Measurements from ENCODE around the gene APBB1. TPM values are rescaled to one million over a fixed set of nuclear protein-coding genes. Genes with fewer than 3 reads are reported as not detected.

APBB1 gene
- total RNA-seq, 1 experiment from 2014 or later = 34.8 TPM

- no peak overlapping the region for H3K14ac ChIP-seq (ENCODE audit: insufficient read depth, low read length)
- Mint-ChIP-seq H3K9me3 (no peaks in the 10 kb centered on the region), H3K27ac (no peak overlapping the region), H3K36me3 (ENCODE audit: insufficient read depth in 1 of 3, low read depth in 3 of 3) (peaks cover 0 to 3% (median 0%) of the 10 kb centered on the region in 3 experiments; a peak in 2 of 7 replicates), H3K4me1 (peaks cover 6% of the 10 kb centered on the region in 2 experiments), H3K27me3 (ENCODE audit: low read depth) (no peaks in the 10 kb centered on the region), H3K4me3 (no peak overlapping the region)
- H4K5ac ChIP-seq (ENCODE audit: insufficient read length, low read depth, low read length) = no peak overlapping the region
- no CpG with 5 or more reads among the region's 12 CpGs for WGBS (ENCODE audit: extremely low coverage, insufficient read length, low lambda C conversion rate)
- no peak overlapping the region for H4K91ac ChIP-seq (ENCODE audit: insufficient read length, low read depth, low read length)
- peaks cover 6% of the 10 kb centered on the region for H3K23me2 ChIP-seq (ENCODE audit: insufficient read length, low read depth, low read length, poor library complexity, severe bottlenecking)
- H3K27me3 ChIP-seq (ENCODE audit: insufficient read depth, low read length) = no peaks in the 10 kb centered on the region
- no peak overlapping the region for H2BK5ac ChIP-seq (ENCODE audit: insufficient read length, low read length)
- H4K8ac ChIP-seq (replicated peaks; ENCODE audit: insufficient read length, low read depth, low read length) = no peak overlapping the region
- no peaks in the 10 kb centered on the region for H3K79me1 ChIP-seq (ENCODE audit: insufficient read depth, low read depth, low read length, poor library complexity, severe bottlenecking)
- H3K4ac ChIP-seq (ENCODE audit: low read depth, low read length) = no peak overlapping the region
- no peak overlapping the region for H2BK120ac ChIP-seq (ENCODE audit: low read depth, low read length, poor library complexity, severe bottlenecking)
- no peak overlapping the region for H3K18ac ChIP-seq (ENCODE audit: insufficient read length, low read depth, low read length)
- no peak overlapping the region for H2BK15ac ChIP-seq (ENCODE audit: low read depth, low read length)
- no peaks in the 10 kb centered on the region for H3K9me3 ChIP-seq (ENCODE audit: control insufficient read depth, low read depth, low read length)
- TF ChIP-seq, protein P1, sequence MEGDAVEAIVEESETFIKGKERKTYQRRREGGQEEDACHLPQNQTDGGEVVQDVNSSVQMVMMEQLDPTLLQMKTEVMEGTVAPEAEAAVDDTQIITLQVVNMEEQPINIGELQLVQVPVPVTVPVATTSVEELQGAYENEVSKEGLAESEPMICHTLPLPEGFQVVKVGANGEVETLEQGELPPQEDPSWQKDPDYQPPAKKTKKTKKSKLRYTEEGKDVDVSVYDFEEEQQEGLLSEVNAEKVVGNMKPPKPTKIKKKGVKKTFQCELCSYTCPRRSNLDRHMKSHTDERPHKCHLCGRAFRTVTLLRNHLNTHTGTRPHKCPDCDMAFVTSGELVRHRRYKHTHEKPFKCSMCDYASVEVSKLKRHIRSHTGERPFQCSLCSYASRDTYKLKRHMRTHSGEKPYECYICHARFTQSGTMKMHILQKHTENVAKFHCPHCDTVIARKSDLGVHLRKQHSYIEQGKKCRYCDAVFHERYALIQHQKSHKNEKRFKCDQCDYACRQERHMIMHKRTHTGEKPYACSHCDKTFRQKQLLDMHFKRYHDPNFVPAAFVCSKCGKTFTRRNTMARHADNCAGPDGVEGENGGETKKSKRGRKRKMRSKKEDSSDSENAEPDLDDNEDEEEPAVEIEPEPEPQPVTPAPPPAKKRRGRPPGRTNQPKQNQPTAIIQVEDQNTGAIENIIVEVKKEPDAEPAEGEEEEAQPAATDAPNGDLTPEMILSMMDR (conservative IDR thresholded peaks at IDR 0.05) = no peak
- no peaks in the 10 kb centered on the region for H3K79me2 ChIP-seq (ENCODE audit: insufficient read depth, low read length)
- H3K56ac ChIP-seq (ENCODE audit: insufficient read length, low read depth, low read length) = no peak overlapping the region
- DNase-seq = no peak
- no peak overlapping the region for H3K27ac ChIP-seq (ENCODE audit: insufficient read length, low read depth, low read length)
- H3K4me2 ChIP-seq (ENCODE audit: insufficient read depth, insufficient read length, low read length) = no peak overlapping the region
- H2AK5ac ChIP-seq (ENCODE audit: insufficient read length, low read length) = no peak overlapping the region
- no peak overlapping the region for H2BK12ac ChIP-seq (ENCODE audit: insufficient read length, low read depth, low read length)
- H2BK20ac ChIP-seq (ENCODE audit: low read depth, low read length, poor library complexity, severe bottlenecking) = no peak overlapping the region
- H4K20me1 ChIP-seq (ENCODE audit: control insufficient read depth, insufficient read depth, insufficient read length) = no peaks in the 10 kb centered on the region
- H3K4me1 ChIP-seq (ENCODE audit: insufficient read depth, low read length) = no peaks in the 10 kb centered on the region
- no peak overlapping the region for H2AFZ ChIP-seq (ENCODE audit: low read length)
- H3K23ac ChIP-seq (ENCODE audit: insufficient read length, low read depth, low read length) = no peak overlapping the region
- no peak overlapping the region for H3T11ph ChIP-seq (ENCODE audit: low read length)
- H3K9ac ChIP-seq (ENCODE audit: extremely low read depth, insufficient read length, low read length) = no peak overlapping the region
These were observed 5.1 kb downstream of the APBB1 start for GRCh38 chr11:6413791-6414201.

All from H9 (cell line).